GM12801 (cell line): ENCODE results near the gene PNKP.

ENCODE experiments used
- TF ChIP-seq, protein P1 (sequence below): IDR thresholded peaks from one replicate; pipeline ENCODE4 v1.5.1; 2011; ENCODE audit warnings: control low read depth; ENCODE audit not compliant: insufficient read length; ENCODE audit errors: extremely low read depth

The PNKP gene

DNA sequence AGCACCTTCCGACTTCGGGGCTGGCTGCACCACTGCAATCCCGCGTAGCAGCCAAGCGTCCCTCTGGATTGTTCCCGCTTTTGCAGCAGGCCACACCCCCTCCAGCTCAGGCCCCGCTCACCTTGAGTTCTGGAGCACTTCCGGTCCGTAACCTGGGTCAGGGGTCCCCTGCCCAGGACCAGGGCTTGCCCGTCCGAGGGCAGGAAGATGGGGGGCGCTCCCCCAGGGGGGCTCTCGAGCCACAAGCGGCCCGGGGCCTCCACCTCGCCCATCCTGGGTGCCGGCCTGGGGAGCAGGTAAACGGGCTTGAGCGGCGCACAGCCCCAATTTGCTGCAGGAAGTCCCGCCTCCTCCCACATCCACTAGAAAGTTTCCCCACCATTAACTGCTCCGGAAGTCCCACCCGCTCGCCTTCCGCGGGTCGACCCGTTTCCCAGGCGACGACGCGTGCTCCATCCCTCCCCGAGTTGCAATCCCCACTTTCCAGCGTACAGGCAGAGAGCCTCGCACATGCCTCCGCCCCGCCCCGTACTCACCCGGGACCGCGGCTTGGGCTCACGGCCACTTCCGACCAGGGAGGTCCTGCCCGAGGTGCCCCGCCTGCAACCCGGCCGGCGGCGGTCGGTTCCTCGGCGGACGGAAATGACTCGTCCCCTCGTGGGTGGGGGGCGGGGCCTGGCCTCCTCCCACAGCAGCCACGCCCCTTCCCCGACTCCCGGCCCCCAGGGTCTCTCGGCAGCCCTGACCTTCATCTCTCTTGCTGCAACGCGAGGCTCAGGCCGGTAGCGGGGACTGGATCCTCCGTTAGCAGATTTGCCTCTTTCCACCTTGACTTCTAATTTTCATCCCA, at the start of gene PNKP:
Gene PNKP (minus strand): TSS at position 644 of the 850 bp plus-strand sequence. CDS start 372 bp downstream, at position 272.
- TF ChIP-seq, protein P1, sequence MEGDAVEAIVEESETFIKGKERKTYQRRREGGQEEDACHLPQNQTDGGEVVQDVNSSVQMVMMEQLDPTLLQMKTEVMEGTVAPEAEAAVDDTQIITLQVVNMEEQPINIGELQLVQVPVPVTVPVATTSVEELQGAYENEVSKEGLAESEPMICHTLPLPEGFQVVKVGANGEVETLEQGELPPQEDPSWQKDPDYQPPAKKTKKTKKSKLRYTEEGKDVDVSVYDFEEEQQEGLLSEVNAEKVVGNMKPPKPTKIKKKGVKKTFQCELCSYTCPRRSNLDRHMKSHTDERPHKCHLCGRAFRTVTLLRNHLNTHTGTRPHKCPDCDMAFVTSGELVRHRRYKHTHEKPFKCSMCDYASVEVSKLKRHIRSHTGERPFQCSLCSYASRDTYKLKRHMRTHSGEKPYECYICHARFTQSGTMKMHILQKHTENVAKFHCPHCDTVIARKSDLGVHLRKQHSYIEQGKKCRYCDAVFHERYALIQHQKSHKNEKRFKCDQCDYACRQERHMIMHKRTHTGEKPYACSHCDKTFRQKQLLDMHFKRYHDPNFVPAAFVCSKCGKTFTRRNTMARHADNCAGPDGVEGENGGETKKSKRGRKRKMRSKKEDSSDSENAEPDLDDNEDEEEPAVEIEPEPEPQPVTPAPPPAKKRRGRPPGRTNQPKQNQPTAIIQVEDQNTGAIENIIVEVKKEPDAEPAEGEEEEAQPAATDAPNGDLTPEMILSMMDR = no peak

GRCh38 chr19:49915271-49915670, 47.9 kb upstream of the PNKP start:
- TF ChIP-seq, protein P1 = no peak

- TF ChIP-seq, protein P1 = no peak
Observed at GRCh38 chr19:49913720-49914119, 46.3 kb upstream of the PNKP start.

GRCh38 chr19:49912965-49913685, 45.7 kb upstream of the PNKP start:
- TF ChIP-seq, protein P1 = no peak

DNA sequence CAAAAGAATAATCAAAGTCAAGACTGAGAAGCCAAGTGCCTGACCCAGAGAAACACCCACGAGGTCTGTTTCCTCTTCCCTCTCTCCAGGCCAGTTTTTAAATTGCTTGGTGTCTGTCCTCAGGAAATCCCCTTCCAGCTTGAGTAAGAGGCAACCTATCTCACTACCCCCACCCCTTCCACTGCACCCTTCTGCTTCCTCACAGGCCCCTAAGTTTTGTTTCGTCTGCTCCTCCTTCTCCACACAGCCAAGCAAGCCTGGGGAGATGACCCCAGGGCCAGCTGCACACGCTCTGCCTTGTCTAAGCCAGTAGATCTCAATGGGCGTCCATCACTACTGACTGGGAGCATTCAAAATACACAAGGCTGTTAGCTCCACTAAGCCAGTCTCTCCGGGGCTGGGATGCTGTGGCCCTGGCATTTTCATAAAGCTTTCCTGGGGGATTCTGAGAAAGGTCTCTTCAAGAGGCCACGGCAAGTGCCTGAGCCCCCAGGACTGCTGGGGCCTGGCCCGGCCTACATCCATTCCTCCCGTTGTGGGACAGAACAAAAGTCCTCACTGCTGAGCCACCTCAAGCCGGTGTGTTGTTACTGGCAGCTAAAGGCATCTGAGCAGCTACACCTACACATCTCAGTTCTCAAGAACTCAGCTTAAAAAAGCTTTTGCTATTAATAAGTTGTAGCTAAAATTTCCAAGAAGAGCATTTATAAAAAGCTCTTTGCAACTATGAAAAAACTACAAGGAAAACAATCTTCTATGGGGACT, 44.2 kb upstream of the PNKP start:
- TF ChIP-seq, protein P1 = no peak

GRCh38 chr19:49910179-49910578, 42.8 kb upstream of the PNKP start:
- TF ChIP-seq, protein P1 = no peak
